Measurements from ENCODE around the gene NSD1. TPM values are rescaled to one million over a fixed set of nuclear protein-coding genes. Genes with fewer than 3 reads are reported as not detected.

Gene NSD1
- total and polyA plus RNA-seq, 7 donors, result 6.0 to 56.2 (median 38.5) TPM

GRCh38 chr5:177269976-177270375 lies 136.4 kb downstream of the NSD1 start:
- DNase-seq (no peak), ATAC-seq (no peak)
- H3K9me3 ChIP-seq, result no peaks in the 10 kb centered on the region
- H3K27ac ChIP-seq, result no peak overlapping the region
- 83 to 90% (median 85%) methylated on average over 3 of the region's 3 CpGs for WGBS, 3 donors
- intact Hi-C loops (cut with DNase I), result no loop called here
- no peaks in the 10 kb centered on the region for H3K4me1 ChIP-seq
- H3K4me3 ChIP-seq, result no peak overlapping the region
- H3K36me3 ChIP-seq (ENCODE audit: insufficient read depth in 1 of 2, low read depth in 1 of 2), result peaks cover 2 to 94% of the 10 kb centered on the region in 2 donors
- no peak for TF ChIP-seq CTCF (IDR thresholded peaks at IDR 0.05)
- no peaks in the 10 kb centered on the region for H3K27me3 ChIP-seq (ENCODE audit: insufficient read depth in 3 of 3, low read length in 2 of 3)

- ATAC-seq (no peak), DNase-seq (no peak)
- Histone ChIP-seq H3K36me3 (ENCODE audit: insufficient read depth in 1 of 2, low read depth in 1 of 2) (peaks cover 2 to 94% of the 10 kb centered on the region in 2 donors), H3K4me3 (no peak overlapping the region), H3K9me3 (no peaks in the 10 kb centered on the region), H3K27me3 (ENCODE audit: insufficient read depth in 3 of 3, low read length in 2 of 3) (no peaks in the 10 kb centered on the region), H3K4me1 (no peaks in the 10 kb centered on the region), H3K27ac (no peak overlapping the region)
- intact Hi-C loops (cut with DNase I), result no loop called here
- 89 to 97% (median 97%) methylated on average over 3 of the region's 3 CpGs for WGBS, 3 donors
- TF ChIP-seq CTCF (IDR thresholded peaks at IDR 0.05), result no peak
Measured at GRCh38 chr5:177270653-177271052, 137.1 kb downstream of the NSD1 start.

- 92 to 95% (median 95%) methylated on average over 4 of the region's 4 CpGs for WGBS, 3 donors
- intact Hi-C loops (cut with DNase I), result no loop called here
Measured at GRCh38 chr5:177271113-177271512, 137.5 kb downstream of the NSD1 start.

GRCh38 chr5:177275883-177276282 lies 142.3 kb downstream of the NSD1 start:
- no peak overlapping the region for H3K27ac ChIP-seq
- no peak for ATAC-seq
- no peak for TF ChIP-seq CTCF (IDR thresholded peaks at IDR 0.05)
- H3K36me3 ChIP-seq (ENCODE audit: insufficient read depth in 1 of 2, low read depth in 1 of 2), result peaks cover 0 to 89% of the 10 kb centered on the region in 2 donors
- DNase-seq, result no peak
- intact Hi-C loops (cut with DNase I), result no loop called here
- 89 to 95% (median 94%) methylated on average over 6 of the region's 6 CpGs for whole genome bisulfite sequencing, 3 donors
- H3K9me3 ChIP-seq, result no peaks in the 10 kb centered on the region
- no peak overlapping the region for H3K4me3 ChIP-seq
- no peaks in the 10 kb centered on the region for H3K4me1 ChIP-seq
- H3K27me3 ChIP-seq (ENCODE audit: insufficient read depth in 3 of 3, low read length in 2 of 3), result no peaks in the 10 kb centered on the region

More at GRCh38 chr5:177271113-177271512, 137.5 kb downstream of the NSD1 start:
- TF ChIP-seq CTCF (IDR thresholded peaks at IDR 0.05), result no peak
- no peak overlapping the region for H3K4me3 ChIP-seq
- DNase-seq, result no peak
- no peaks in the 10 kb centered on the region for H3K4me1 ChIP-seq
- H3K27ac ChIP-seq, result no peak overlapping the region
- peaks cover 2 to 94% of the 10 kb centered on the region in 2 donors for H3K36me3 ChIP-seq (ENCODE audit: insufficient read depth in 1 of 2, low read depth in 1 of 2)
- H3K27me3 ChIP-seq (ENCODE audit: insufficient read depth in 3 of 3, low read length in 2 of 3), result no peaks in the 10 kb centered on the region
- ATAC-seq, result no peak
- no peaks in the 10 kb centered on the region for H3K9me3 ChIP-seq

GRCh38 chr5:177276886-177277285 lies 143.3 kb downstream of the NSD1 start:
- WGBS, 3 donors, result 40 to 54% (median 52%) methylated on average over 1 of the region's 1 CpG
- no peak for TF ChIP-seq CTCF (IDR thresholded peaks at IDR 0.05)
- H3K27me3 ChIP-seq (ENCODE audit: insufficient read depth in 3 of 3, low read length in 2 of 3), result no peaks in the 10 kb centered on the region
- no peaks in the 10 kb centered on the region for H3K9me3 ChIP-seq
- intact Hi-C loops (cut with DNase I), result no loop called here
- H3K27ac ChIP-seq, result no peak overlapping the region
- no peak overlapping the region for H3K4me3 ChIP-seq
- H3K4me1 ChIP-seq, result no peaks in the 10 kb centered on the region
- H3K36me3 ChIP-seq (ENCODE audit: insufficient read depth in 1 of 2, low read depth in 1 of 2), result peaks cover 0 to 89% of the 10 kb centered on the region in 2 donors
- ATAC-seq (no peak), DNase-seq (no peak)
